ENCODE results near the gene ACRBP. TPM values are rescaled to one million over a fixed set of nuclear protein-coding genes. Genes with fewer than 3 reads are reported as not detected.

The ACRBP gene
- total RNA-seq, 1 experiment from 2014 or later: 4.2 TPM

- H2AFZ ChIP-seq: no peak overlapping the region
- H3K36me3 ChIP-seq (ENCODE audit: low read depth): no peaks in the 10 kb centered on the region
- intact Hi-C loops (cut with micrococcal nuclease; ENCODE audit: unreplicated experiment): no loop called here
- no peaks in the 10 kb centered on the region for H3K27me3 ChIP-seq (ENCODE audit: insufficient read depth, low read depth)
- H3K9me3 ChIP-seq (ENCODE audit: insufficient read depth, low read depth): no peaks in the 10 kb centered on the region
- ChIA-PET CTCF (interaction anchor here (0.6 to 1.0 kb wide), 3 partner anchors 13 to 21 kb away, joined by 3 to 9 read pairs (median 8); no protein-coding TSS in a partner anchor), POLR2A (ENCODE audit: unreplicated experiment) (interaction anchor here (0.6 to 0.7 kb wide), 4 partner anchors 33 to 219 kb away, joined by 3 to 6 read pairs (median 4); partner anchors contain the start of genes CDCA3 and MRPL51)
- peak in 1 of 2 experiments; percentile 17 for DNase-seq
- no peak for TF ChIP-seq CTCF (conservative IDR thresholded peaks at IDR 0.05)
- no peak for TF ChIP-seq EZH2 (IDR thresholded peaks at IDR 0.05; ENCODE audit: low read depth)
- peaks cover 22% of the 10 kb centered on the region for H3K4me1 ChIP-seq (replicated peaks; ENCODE audit: insufficient read depth)
- no peak overlapping the region for H3K27ac ChIP-seq
- no TSS peak for BruUV-seq (replicated peaks)
- H3K9me2 ChIP-seq (ENCODE audit: insufficient read depth): no peaks in the 10 kb centered on the region
- no peak overlapping the region for H3K4me2 ChIP-seq
- no peaks in the 10 kb centered on the region for H3K79me2 ChIP-seq (ENCODE audit: low read depth)
- H3K4me3 ChIP-seq: no peak overlapping the region
- H4K20me1 ChIP-seq (ENCODE audit: insufficient read depth): no peaks in the 10 kb centered on the region
- H3F3A ChIP-seq (ENCODE audit: insufficient read depth, low read depth): peaks cover 8% of the 10 kb centered on the region; the same call in 1 of the 2 replicates
Measured at GRCh38 chr12:6632026-6632983, 14.9 kb downstream of the ACRBP start.

GRCh38 chr12:6631549-6631961, 15.7 kb downstream of the ACRBP start:
- Histone ChIP-seq H3K9me2 (ENCODE audit: insufficient read depth) (no peaks in the 10 kb centered on the region), H3K79me2 (ENCODE audit: low read depth) (no peaks in the 10 kb centered on the region), H3K4me3 (no peak overlapping the region), H4K20me1 (ENCODE audit: insufficient read depth) (no peaks in the 10 kb centered on the region), H3K9me3 (ENCODE audit: insufficient read depth, low read depth) (no peaks in the 10 kb centered on the region), H3K4me2 (no peak overlapping the region), H3K27me3 (ENCODE audit: insufficient read depth, low read depth) (no peaks in the 10 kb centered on the region), H3F3A (ENCODE audit: insufficient read depth, low read depth) (peaks cover 11% of the 10 kb centered on the region), H3K4me1 (replicated peaks; ENCODE audit: insufficient read depth) (peaks cover 18% of the 10 kb centered on the region), H3K36me3 (ENCODE audit: low read depth) (no peaks in the 10 kb centered on the region), H3K27ac (no peak overlapping the region), H2AFZ (no peak overlapping the region)
- BruUV-seq (replicated peaks): no TSS peak
- intact Hi-C loops (cut with micrococcal nuclease; ENCODE audit: unreplicated experiment): no loop called here
- CTCF ChIA-PET: interaction anchor here (0.6 to 1.0 kb wide), 3 partner anchors 13 to 21 kb away, joined by 3 to 9 read pairs (median 8); no protein-coding TSS in a partner anchor
- DNase-seq: no peak
- POLR2A ChIA-PET (ENCODE audit: unreplicated experiment): interaction anchor here (0.6 kb wide), 2 partner anchors 132 to 138 kb away, joined by 3 to 6 read pairs; partner anchors contain the start of gene MRPL51
- no peak for TF ChIP-seq EZH2 (IDR thresholded peaks at IDR 0.05; ENCODE audit: low read depth)
- TF ChIP-seq CTCF (conservative IDR thresholded peaks at IDR 0.05): no peak

GRCh38 chr12:6630736-6631135, 16.5 kb downstream of the ACRBP start:
- peaks cover 10% of the 10 kb centered on the region; the same call in 1 of the 2 replicates for H3K4me1 ChIP-seq (replicated peaks; ENCODE audit: insufficient read depth)

More at GRCh38 chr12:6630736-6631135, 16.5 kb downstream of the ACRBP start:
- no peak overlapping the region for H3K4me2 ChIP-seq
- no peaks in the 10 kb centered on the region for H3K36me3 ChIP-seq (ENCODE audit: low read depth)
- TF ChIP-seq CTCF (conservative IDR thresholded peaks at IDR 0.05) (no peak), EZH2 (IDR thresholded peaks at IDR 0.05; ENCODE audit: low read depth) (no peak)
- no peak overlapping the region for H3K4me3 ChIP-seq
- no TSS peak for BruUV-seq (replicated peaks)
- no peaks in the 10 kb centered on the region for H3K79me2 ChIP-seq (ENCODE audit: low read depth)
- no peaks in the 10 kb centered on the region for H3K9me2 ChIP-seq (ENCODE audit: insufficient read depth)
- no peak for DNase-seq
- intact Hi-C loops (cut with micrococcal nuclease; ENCODE audit: unreplicated experiment): no loop called here
- no peaks in the 10 kb centered on the region for H4K20me1 ChIP-seq (ENCODE audit: insufficient read depth)
- H3K27ac ChIP-seq: no peak overlapping the region
- H3K27me3 ChIP-seq (ENCODE audit: insufficient read depth, low read depth): no peaks in the 10 kb centered on the region
- peaks cover 6% of the 10 kb centered on the region; the same call in 1 of the 2 replicates for H3F3A ChIP-seq (ENCODE audit: insufficient read depth, low read depth)
- H3K9me3 ChIP-seq (ENCODE audit: insufficient read depth, low read depth): no peaks in the 10 kb centered on the region
- H2AFZ ChIP-seq: no peak overlapping the region
- CTCF ChIA-PET: interaction anchor here (0.6 kb wide), 1 partner anchor 181 kb away, joined by 5 read pairs; no protein-coding TSS in a partner anchor
- POLR2A ChIA-PET (ENCODE audit: unreplicated experiment): interaction anchor here (0.7 kb wide), 1 partner anchor 17 kb away, joined by 11 read pairs; no protein-coding TSS in a partner anchor

Data from PC-9 (cell line).